Tibial nerve (tissue), 4 donors: ENCODE measurements around the gene ING3.

Experiments
- EP300 ChIP-seq, 2 donors: sonication (generic); formaldehyde crosslinking; IDR thresholded peaks; one replicate each; pipeline ENCODE4 v1.6.1; 2017; ENCODE audit warnings: antibody characterized with exemption in 2 of 2, mild to moderate bottlenecking in 1 of 2
- POLR2A ChIP-seq, 2 donors: fragments of 450-650 bp; IDR thresholded peaks; one replicate each; pipeline ENCODE4 v1.6.1; 2017; ENCODE audit warnings: antibody characterized with exemption in 2 of 2, mild to moderate bottlenecking in 2 of 2, moderate library complexity in 2 of 2
- TF ChIP-seq, protein P1 (sequence below), 5 experiments: fragments of 200-600 bp in 3 of 5; fragments of 450-650 bp in 2 of 5; sonication (generic) in 3 of 5; IDR thresholded peaks; one replicate each; pipeline ENCODE4 v1.5.1; 2016 to 2019; ENCODE audit warnings: antibody characterized with exemption in 5 of 5, mild to moderate bottlenecking in 3 of 5, moderate library complexity in 2 of 5

DNA sequence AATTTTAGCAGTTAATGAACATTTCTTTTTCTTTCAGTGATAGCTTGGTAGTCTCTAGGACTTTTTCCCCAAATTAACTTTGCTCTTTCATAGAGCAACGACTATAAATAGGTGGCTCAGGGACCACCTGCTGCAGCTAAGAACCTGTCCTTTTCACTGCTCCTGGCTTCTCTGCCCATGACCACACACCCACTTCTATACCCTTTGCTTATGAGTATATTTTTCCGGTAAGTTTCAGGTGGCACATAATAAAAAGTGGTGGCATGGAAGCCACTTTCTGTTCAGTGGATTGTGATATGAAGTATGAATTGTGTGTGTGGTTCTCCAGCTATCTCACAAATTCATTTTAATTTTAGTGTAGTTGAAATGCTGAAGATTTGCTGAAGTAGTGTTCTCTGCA, 1.2 kb downstream of the ING3 start:
- TF ChIP-seq, protein P1, sequence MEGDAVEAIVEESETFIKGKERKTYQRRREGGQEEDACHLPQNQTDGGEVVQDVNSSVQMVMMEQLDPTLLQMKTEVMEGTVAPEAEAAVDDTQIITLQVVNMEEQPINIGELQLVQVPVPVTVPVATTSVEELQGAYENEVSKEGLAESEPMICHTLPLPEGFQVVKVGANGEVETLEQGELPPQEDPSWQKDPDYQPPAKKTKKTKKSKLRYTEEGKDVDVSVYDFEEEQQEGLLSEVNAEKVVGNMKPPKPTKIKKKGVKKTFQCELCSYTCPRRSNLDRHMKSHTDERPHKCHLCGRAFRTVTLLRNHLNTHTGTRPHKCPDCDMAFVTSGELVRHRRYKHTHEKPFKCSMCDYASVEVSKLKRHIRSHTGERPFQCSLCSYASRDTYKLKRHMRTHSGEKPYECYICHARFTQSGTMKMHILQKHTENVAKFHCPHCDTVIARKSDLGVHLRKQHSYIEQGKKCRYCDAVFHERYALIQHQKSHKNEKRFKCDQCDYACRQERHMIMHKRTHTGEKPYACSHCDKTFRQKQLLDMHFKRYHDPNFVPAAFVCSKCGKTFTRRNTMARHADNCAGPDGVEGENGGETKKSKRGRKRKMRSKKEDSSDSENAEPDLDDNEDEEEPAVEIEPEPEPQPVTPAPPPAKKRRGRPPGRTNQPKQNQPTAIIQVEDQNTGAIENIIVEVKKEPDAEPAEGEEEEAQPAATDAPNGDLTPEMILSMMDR (IDR thresholded peaks at IDR 0.05): no peak
- TF ChIP-seq POLR2A (IDR thresholded peaks at IDR 0.05) (no peak), EP300 (IDR thresholded peaks at IDR 0.05) (no peak)
